Measurements from ENCODE around the gene MTFR2. TPM values are rescaled to one million over a fixed set of nuclear protein-coding genes. Genes with fewer than 3 reads are reported as not detected.
A peak's percentile ranks its signal among the peaks of the same experiment; 100 is the strongest.

Gene MTFR2
- polyA plus RNA-seq, 1 of the 3 experiments (the other 2 are of a cell fraction): 7.4 TPM

- H3K4me2 ChIP-seq: no peak overlapping the region
- no peak overlapping the region for H3K27ac ChIP-seq (ENCODE audit: low read depth in 2 of 2, low read length in 1 of 2)
- CTCF ChIA-PET: interaction anchor here (1.0 kb wide), 1 partner anchor 17 kb away, joined by 5 read pairs; no protein-coding TSS in a partner anchor
- no peaks in the 10 kb centered on the region for H3K36me3 ChIP-seq (replicated peaks in 1 of 2; ENCODE audit: control insufficient read depth in 1 of 2, insufficient read depth in 2 of 2, low read length in 1 of 2)
- H4K20me1 ChIP-seq (ENCODE audit: insufficient read depth): no peaks in the 10 kb centered on the region
- H3K9ac ChIP-seq: no peak overlapping the region
- H2AFZ ChIP-seq (ENCODE audit: low read depth): no peak overlapping the region
- TF ChIP-seq REST (IDR thresholded peaks at IDR 0.05; ENCODE audit: low read depth, low read length) (no peak), RCOR1 (IDR thresholded peaks at IDR 0.05; ENCODE audit: low read length) (no peak), IRF3 (IDR thresholded peaks at IDR 0.05; ENCODE audit: low read depth, low read length) (no peak), NFIC (IDR thresholded peaks at IDR 0.05; ENCODE audit: borderline replicate concordance) (no peak), CTCF (IDR thresholded peaks at IDR 0.05) (no peak), SMC3 (IDR thresholded peaks at IDR 0.05; ENCODE audit: low read depth, low read length) (no peak), GATA2 (CRISPR knock-in tag; IDR thresholded peaks at IDR 0.05) (no peak), YY1 (IDR thresholded peaks at IDR 0.05; ENCODE audit: low read depth) (no peak)
- TF ChIP-seq, protein P1, sequence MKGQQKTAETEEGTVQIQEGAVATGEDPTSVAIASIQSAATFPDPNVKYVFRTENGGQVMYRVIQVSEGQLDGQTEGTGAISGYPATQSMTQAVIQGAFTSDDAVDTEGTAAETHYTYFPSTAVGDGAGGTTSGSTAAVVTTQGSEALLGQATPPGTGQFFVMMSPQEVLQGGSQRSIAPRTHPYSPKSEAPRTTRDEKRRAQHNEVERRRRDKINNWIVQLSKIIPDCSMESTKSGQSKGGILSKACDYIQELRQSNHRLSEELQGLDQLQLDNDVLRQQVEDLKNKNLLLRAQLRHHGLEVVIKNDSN (IDR thresholded peaks at IDR 0.05; ENCODE audit: borderline replicate concordance, low read depth): no peak
- POLR2A ChIA-PET: no interaction called here
- no peaks in the 10 kb centered on the region for H3K79me2 ChIP-seq (ENCODE audit: insufficient read depth)
- no peak overlapping the region for H3K4me3 ChIP-seq (ENCODE audit: low read depth in 2 of 2, low read length in 1 of 2)
- no peaks in the 10 kb centered on the region for H3K9me3 ChIP-seq
- 97% methylated on average over 2 of the region's 2 CpGs for WGBS (ENCODE audit: low lambda C conversion rate)
- H3K4me1 ChIP-seq (ENCODE audit: control insufficient read depth in 1 of 2, insufficient read depth in 2 of 2, low read depth in 1 of 2, low read length in 1 of 2): no peaks in the 10 kb centered on the region
- H3K27me3 ChIP-seq (ENCODE audit: insufficient read depth): no peaks in the 10 kb centered on the region
- no peaks in the 10 kb centered on the region for H3F3A ChIP-seq (replicated peaks; ENCODE audit: insufficient read depth)
- no peaks in the 10 kb centered on the region for H3K9me2 ChIP-seq
- DNase-seq: no peak
Observed at GRCh38 chr6:136209496-136209895, 40.6 kb downstream of the MTFR2 start.

DNA sequence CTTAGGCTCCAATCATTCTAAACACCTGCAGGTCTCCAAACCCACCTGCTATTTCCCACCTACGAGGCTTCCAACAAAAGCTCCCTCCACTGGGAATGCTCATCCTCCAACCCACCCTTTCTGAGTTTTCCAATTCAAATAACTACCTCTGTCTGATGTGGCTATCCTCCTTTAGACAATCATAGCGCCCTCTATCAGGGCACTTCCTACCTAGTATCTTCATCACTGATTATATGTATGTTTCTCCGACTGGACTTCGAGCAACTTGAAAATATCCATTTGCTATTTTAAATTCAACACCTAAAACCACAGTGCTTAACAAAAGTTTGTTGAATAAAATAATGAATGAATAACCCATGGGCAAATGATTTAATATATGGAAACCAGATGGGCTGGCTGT, 41.3 kb downstream of the MTFR2 start:
- H4K20me1 ChIP-seq (ENCODE audit: insufficient read depth): no peaks in the 10 kb centered on the region
- H2AFZ ChIP-seq (ENCODE audit: low read depth): no peak overlapping the region
- H3K9me2 ChIP-seq: no peaks in the 10 kb centered on the region
- no peaks in the 10 kb centered on the region for H3K9me3 ChIP-seq
- no peak overlapping the region for H3K4me2 ChIP-seq
- TF ChIP-seq CTCF (IDR thresholded peaks at IDR 0.05) (0 out of 2 replicates have a peak, but pooled peaks have one; percentile 18), FOSL2 (IDR thresholded peaks at IDR 0.05; ENCODE audit: borderline replicate concordance, low read depth) (no peak), MXI1 (IDR thresholded peaks at IDR 0.05; ENCODE audit: low read depth, low read length) (no peak), NRF1 (IDR thresholded peaks at IDR 0.05; ENCODE audit: low read depth, low read length) (no peak)
- CTCF ChIA-PET: no interaction called here
- no peak overlapping the region for H3K4me3 ChIP-seq (ENCODE audit: low read depth in 2 of 2, low read length in 1 of 2)
- no peak for DNase-seq
- H3F3A ChIP-seq (replicated peaks; ENCODE audit: insufficient read depth): no peaks in the 10 kb centered on the region
- no peaks in the 10 kb centered on the region for H3K36me3 ChIP-seq (replicated peaks in 1 of 2; ENCODE audit: control insufficient read depth in 1 of 2, insufficient read depth in 2 of 2, low read length in 1 of 2)
- no peaks in the 10 kb centered on the region for H3K79me2 ChIP-seq (ENCODE audit: insufficient read depth)
- 76% methylated on average over 4 of the region's 4 CpGs for WGBS (ENCODE audit: low lambda C conversion rate)
- POLR2A ChIA-PET: no interaction called here
- H3K27ac ChIP-seq (ENCODE audit: low read depth in 2 of 2, low read length in 1 of 2): no peak overlapping the region
- no peak overlapping the region for H3K9ac ChIP-seq
- H3K4me1 ChIP-seq (ENCODE audit: control insufficient read depth in 1 of 2, insufficient read depth in 2 of 2, low read depth in 1 of 2, low read length in 1 of 2): no peaks in the 10 kb centered on the region
- no peaks in the 10 kb centered on the region for H3K27me3 ChIP-seq (ENCODE audit: insufficient read depth)
